BLaER1 (cell line): ENCODE results near the gene TMC6.

Source experiments
- H3K27ac ChIP-seq: shearing (Covaris generic); formaldehyde crosslinking; 2 replicates; pipeline ENCODE4 v1.8.1; 2022
- H3K27me3 ChIP-seq: shearing (Covaris generic); formaldehyde crosslinking; 2 replicates; pipeline ENCODE4 v1.8.1; 2022
- H3K36me3 ChIP-seq: shearing (Covaris generic); formaldehyde crosslinking; 2 replicates; pipeline ENCODE4 v1.8.1; 2022
- H3K4me1 ChIP-seq: shearing (Covaris generic); formaldehyde crosslinking; 2 replicates; pipeline ENCODE4 v1.8.1; 2022
- H3K4me2 ChIP-seq: shearing (Covaris generic); formaldehyde crosslinking; 2 replicates; pipeline ENCODE4 v1.8.1; 2022
- H3K4me3 ChIP-seq: shearing (Covaris generic); formaldehyde crosslinking; 2 replicates; pipeline ENCODE4 v1.8.1; 2022
- H3K9ac ChIP-seq: shearing (Covaris generic); formaldehyde crosslinking; 2 replicates; pipeline ENCODE4 v1.8.1; 2022
- H3K9me3 ChIP-seq: shearing (Covaris generic); formaldehyde crosslinking; 2 replicates; pipeline ENCODE4 v1.8.1; 2022
- H4K20me1 ChIP-seq: shearing (Covaris generic); formaldehyde crosslinking; 2 replicates; pipeline ENCODE4 v1.8.1; 2022
- Cebpa-rat ChIP-seq: shearing (Covaris generic); IDR thresholded peaks from 2 replicates; pipeline ENCODE4 v1.8.1; 2022

Gene TMC6

GRCh38 chr17:78170692-78171590, 42.4 kb upstream of the TMC6 start:
- no peak overlapping the region for H3K27ac ChIP-seq

GRCh38 chr17:78168903-78169793, 40.6 kb upstream of the TMC6 start:
- Histone ChIP-seq H3K36me3 (peaks cover 37% of the 10 kb centered on the region), H3K27me3 (no peaks in the 10 kb centered on the region), H3K9me3 (no peaks in the 10 kb centered on the region), H3K4me1 (peaks cover 51% of the 10 kb centered on the region), H3K4me2 (peak overlapping the region; percentile 96), H4K20me1 (peaks cover 54% of the 10 kb centered on the region), H3K27ac (peak overlapping the region; percentile 89), H3K4me3 (peak overlapping the region; percentile 85), H3K9ac (peak overlapping the region; percentile 88)
- TF ChIP-seq Cebpa-rat = no peak

More at GRCh38 chr17:78170692-78171590, 42.4 kb upstream of the TMC6 start:
- TF ChIP-seq Cebpa-rat = no peak
- no peak overlapping the region; the same call in 1 of the 2 replicates for H3K4me2 ChIP-seq
- no peaks in the 10 kb centered on the region for H3K27me3 ChIP-seq
- H3K4me3 ChIP-seq = no peak overlapping the region
- peaks cover 55% of the 10 kb centered on the region for H3K36me3 ChIP-seq
- peaks cover 62% of the 10 kb centered on the region for H4K20me1 ChIP-seq
- H3K9ac ChIP-seq = no peak overlapping the region
- H3K4me1 ChIP-seq = peaks cover 57% of the 10 kb centered on the region
- no peaks in the 10 kb centered on the region for H3K9me3 ChIP-seq

- H3K9ac ChIP-seq = peak within 1 kb of the TSS; percentile 88
- TF ChIP-seq Cebpa-rat = no peak
Measured at GRCh38 chr17:78168242-78168902, 39.8 kb upstream of the TMC6 start, which contains the start of gene SYNGR2. Gene SYNGR2 (plus strand): TSS chr17:78168581. CDS start chr17:78168617, 36 bp downstream.

GRCh38 chr17:78166416-78166815, 37.9 kb upstream of the TMC6 start:
- peaks cover 30% of the 10 kb centered on the region for H4K20me1 ChIP-seq
- no peaks in the 10 kb centered on the region for H3K27me3 ChIP-seq
- no peak for TF ChIP-seq Cebpa-rat
- no peak overlapping the region for H3K4me3 ChIP-seq
- no peak overlapping the region for H3K27ac ChIP-seq
- no peaks in the 10 kb centered on the region for H3K9me3 ChIP-seq
- H3K9ac ChIP-seq = no peak overlapping the region
- peaks cover 32% of the 10 kb centered on the region for H3K4me1 ChIP-seq
- H3K36me3 ChIP-seq = peaks cover 10% of the 10 kb centered on the region
- no peak overlapping the region for H3K4me2 ChIP-seq

More at GRCh38 chr17:78168242-78168902, 39.8 kb upstream of the TMC6 start, which contains the start of gene SYNGR2:
- Histone ChIP-seq H3K27ac (peak within 1 kb of the TSS; percentile 89), H4K20me1 (peaks cover 49% of the 10 kb centered on the region), H3K4me1 (peaks cover 43% of the 10 kb centered on the region), H3K9me3 (no peaks in the 10 kb centered on the region), H3K4me2 (peak within 1 kb of the TSS; percentile 96), H3K4me3 (peak within 1 kb of the TSS; percentile 85), H3K27me3 (no peaks in the 10 kb centered on the region), H3K36me3 (peaks cover 30% of the 10 kb centered on the region)

GRCh38 chr17:78164748-78165607, 36.4 kb upstream of the TMC6 start:
- H3K4me2 ChIP-seq = no peak overlapping the region
- TF ChIP-seq Cebpa-rat = no peak
- no peak overlapping the region for H3K9ac ChIP-seq
- H3K36me3 ChIP-seq = no peaks in the 10 kb centered on the region
- H4K20me1 ChIP-seq = peaks cover 15% of the 10 kb centered on the region
- no peak overlapping the region for H3K4me3 ChIP-seq
- no peaks in the 10 kb centered on the region for H3K27me3 ChIP-seq
- no peaks in the 10 kb centered on the region for H3K9me3 ChIP-seq
- H3K27ac ChIP-seq = no peak overlapping the region
- peaks cover 26% of the 10 kb centered on the region for H3K4me1 ChIP-seq

- TF ChIP-seq Cebpa-rat = no peak
Measured at GRCh38 chr17:78163881-78164747, 35.6 kb upstream of the TMC6 start.

DNA sequence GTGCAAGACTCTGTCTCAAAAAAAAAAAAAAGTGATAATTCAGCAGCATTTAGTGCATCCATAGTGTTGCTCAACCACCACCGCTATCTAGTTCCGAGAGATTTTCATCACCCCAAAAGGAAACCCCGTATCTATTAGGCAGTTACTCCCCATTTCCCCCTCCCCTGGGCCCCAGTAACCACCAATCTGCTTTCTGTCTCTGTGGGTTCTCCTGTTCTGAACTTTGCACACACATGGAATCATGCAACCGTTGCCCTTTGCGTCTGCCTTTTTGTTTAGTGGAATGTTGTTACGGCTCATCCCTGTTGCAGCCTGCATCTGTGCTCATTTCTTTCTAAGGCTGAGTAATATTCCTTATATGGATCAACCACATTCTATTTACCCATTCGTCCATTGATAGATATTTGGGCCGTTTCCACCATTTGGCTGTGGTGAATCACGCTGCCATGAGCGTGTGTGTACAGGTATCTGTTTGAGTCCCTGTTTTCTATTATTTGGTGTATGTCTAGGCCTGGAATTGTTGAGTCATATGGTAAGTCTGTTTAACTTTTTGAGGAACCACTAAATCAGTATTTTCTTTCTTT, 31.1 kb upstream of the TMC6 start:
- Histone ChIP-seq H3K9me3 (no peaks in the 10 kb centered on the region), H4K20me1 (no peaks in the 10 kb centered on the region), H3K36me3 (no peaks in the 10 kb centered on the region), H3K27ac (no peak overlapping the region), H3K4me3 (no peak overlapping the region), H3K4me1 (peaks cover 49% of the 10 kb centered on the region), H3K27me3 (no peaks in the 10 kb centered on the region), H3K4me2 (no peak overlapping the region), H3K9ac (no peak overlapping the region)
- TF ChIP-seq Cebpa-rat = peak; percentile 21; the same call in 1 of the 2 replicates

More at GRCh38 chr17:78163881-78164747, 35.6 kb upstream of the TMC6 start:
- Histone ChIP-seq H3K4me2 (no peak overlapping the region), H3K4me3 (no peak overlapping the region), H3K27ac (no peak overlapping the region), H3K4me1 (peaks cover 24% of the 10 kb centered on the region), H3K36me3 (no peaks in the 10 kb centered on the region), H4K20me1 (peaks cover 7% of the 10 kb centered on the region), H3K9me3 (no peaks in the 10 kb centered on the region), H3K9ac (no peak overlapping the region), H3K27me3 (no peaks in the 10 kb centered on the region)
